Measurements from ENCODE around the gene PRDM7. TPM values are rescaled to one million over a fixed set of nuclear protein-coding genes. Genes with fewer than 3 reads are reported as not detected.
A peak's percentile ranks its signal among the peaks of the same experiment; 100 is the strongest.

The PRDM7 gene
- total and polyA plus RNA-seq, 2 of the 8 experiments (the other 6 are each of a cell fraction or from before 2014, with no cell fraction given), result 0.02 TPM; not detected in 1

- Histone ChIP-seq H3K36me3 (ENCODE audit: control insufficient read depth in 2 of 4, insufficient read depth in 4 of 4, low read length in 3 of 4) (no peaks in the 10 kb centered on the region), H3K23me2 (ENCODE audit: low read depth, low read length) (peaks cover 9% of the 10 kb centered on the region; the same call in 1 of the 2 replicates), H4K91ac (replicated peaks; ENCODE audit: insufficient read length, low read length) (no peak overlapping the region), H3K27me3 (replicated peaks in 1 of 4; ENCODE audit: control insufficient read depth in 3 of 4, extremely low read depth in 1 of 4, insufficient read depth in 3 of 4, low read length in 3 of 4) (no peaks in the 10 kb centered on the region; a peak in 1 of 7 replicates), H2BK5ac (ENCODE audit: low read depth, low read length) (no peak overlapping the region), H4K5ac (ENCODE audit: insufficient read length, low read depth, low read length) (no peak overlapping the region), H3K4me2 (ENCODE audit: insufficient read depth in 1 of 2, low read depth in 2 of 2, low read length in 2 of 2) (peak overlapping the region; percentile 56 to 82), H3K4ac (replicated peaks; ENCODE audit: insufficient read length, low read depth, low read length) (no peak overlapping the region), H3K4me1 (replicated peaks in 1 of 4; ENCODE audit: control insufficient read depth in 3 of 4, insufficient read depth in 4 of 4, low read length in 3 of 4) (peaks cover 8 to 12% (median 8%) of the 10 kb centered on the region in 4 experiments; a peak in 6 of 7 replicates), H3K4me3 (ENCODE audit: extremely low read depth in 1 of 4, insufficient read depth in 2 of 4, low read depth in 3 of 4, low read length in 4 of 4) (peak overlapping the region; percentile 23 to 55 (median 32); a peak in 6 of 8 replicates), H4K8ac (ENCODE audit: extremely low read depth, insufficient read depth, low read length) (no peak overlapping the region), H2AK5ac (ENCODE audit: low read depth, low read length) (no peak overlapping the region), H4K20me1 (replicated peaks in 1 of 2; ENCODE audit: control insufficient read depth in 1 of 2, insufficient read depth in 2 of 2, low read length in 2 of 2) (peaks cover 0 to 3% of the 10 kb centered on the region in 2 experiments), H2BK12ac (ENCODE audit: low read depth, low read length) (no peak overlapping the region), H2AFZ (ENCODE audit: low read length) (no peak overlapping the region), H3K23ac (ENCODE audit: insufficient read length) (no peak overlapping the region), H3K27ac (ENCODE audit: low read depth, low read length) (no peak overlapping the region), H2BK120ac (replicated peaks; ENCODE audit: low read depth, low read length) (no peak overlapping the region), H3K9me3 (ENCODE audit: insufficient read depth in 2 of 2, low read depth in 1 of 2, low read length in 1 of 2) (no peaks in the 10 kb centered on the region), H3K14ac (ENCODE audit: insufficient read length) (no peak overlapping the region), H2BK15ac (ENCODE audit: low read length) (0 out of 2 replicates have a peak overlapping the region, but pooled peaks have one; percentile 29), H3K56ac (replicated peaks; ENCODE audit: insufficient read length, low read depth, low read length) (no peak overlapping the region), H2BK20ac (ENCODE audit: low read length) (no peak overlapping the region), H3K79me2 (ENCODE audit: control insufficient read depth in 1 of 2, insufficient read depth in 2 of 2, low read length in 2 of 2) (peaks cover 0 to under 1% of the 10 kb centered on the region in 2 experiments; a peak in 1 of 4 replicates), H3K79me1 (ENCODE audit: low read depth, low read length) (no peaks in the 10 kb centered on the region; the same call in 1 of the 2 replicates), H3K18ac (ENCODE audit: extremely low read depth, low read length) (no peak overlapping the region), H3K9ac (replicated peaks in 1 of 4; ENCODE audit: extremely low read depth in 1 of 4, low read depth in 3 of 4, low read length in 3 of 4) (peak overlapping the region in 1 of 4 experiments; percentile 11; a peak in 2 of 7 replicates)
- FAIRE-seq, result no peak
- no peak for DNase-seq (ENCODE audit: low read depth in 1 of 2, low spot score in 2 of 2)
- WGBS, 2 experiments (ENCODE audit: extremely low coverage in 1 of 2, insufficient coverage in 1 of 2, insufficient read length in 1 of 2, insufficient replicate concordance in 2 of 2, low coverage in 1 of 2, low lambda C conversion rate in 2 of 2, missing lambda C conversion rate in 1 of 2), result 82% methylated on average over 7 of the region's 7 CpGs; no CpG with 5 or more reads in 1 of the 2 experiments
- no peak for TF ChIP-seq GABPA (IDR thresholded peaks at IDR 0.05; ENCODE audit: borderline replicate concordance, insufficient read depth, low read length)
- ChIA-PET POLR2A (ENCODE audit: partially characterized antibody) (interaction anchor here (0.6 to 12.1 kb wide), 8 partner anchors 10 to 82 kb away, joined by 3 to 81 read pairs (median 3); no protein-coding TSS in a partner anchor), CTCF (ENCODE audit: partially characterized antibody) (interaction anchor here (0.8 to 1.7 kb wide), 2 partner anchors 23 to 51 kb away, joined by 3 to 4 read pairs; no protein-coding TSS in a partner anchor)
These were observed 54.1 kb downstream of the PRDM7 start for GRCh38 chr16:90023078-90023447.

Measured in H1 (cell line).